Thyroid gland (tissue), 4 donors: ENCODE results near the gene C1QL1.

Experiments
- CTCF ChIP-seq, 6 experiments: fragments of 200-600 bp in 3 of 6; fragments of 450-650 bp in 3 of 6; sonication (generic) in 3 of 6; IDR thresholded peaks; one replicate each; pipeline ENCODE4 v1.5.1; 2016 to 2019; ENCODE audit warnings: antibody characterized with exemption in 6 of 6, mild to moderate bottlenecking in 2 of 6, inconsistent platforms in 1 of 6, moderate library complexity in 1 of 6
- POLR2A ChIP-seq, 2 donors: fragments of 450-650 bp; IDR thresholded peaks; one replicate each; pipeline ENCODE4 v1.6.1; 2017; ENCODE audit warnings: antibody characterized with exemption in 2 of 2, mild to moderate bottlenecking in 2 of 2, moderate library complexity in 1 of 2

- no peak for TF ChIP-seq CTCF (IDR thresholded peaks at IDR 0.05)
- TF ChIP-seq POLR2A (IDR thresholded peaks at IDR 0.05), result no peak
Observed at GRCh38 chr17:44941712-44942331, 26.3 kb downstream of the C1QL1 start.
